ENCODE results near the gene PDE3A.

PDE3A gene

GRCh38 chr12:20576528-20576927, 208.2 kb downstream of the PDE3A start:
- H3K4me3 Mint-ChIP-seq, result no peak overlapping the region
- H3K9me3 Mint-ChIP-seq, result no peaks in the 10 kb centered on the region
- no peaks in the 10 kb centered on the region for H3K36me3 Mint-ChIP-seq (ENCODE audit: low read depth)
- TF ChIP-seq CTCF (IDR thresholded peaks at IDR 0.05), result no peak
- H3K27me3 Mint-ChIP-seq (ENCODE audit: low read depth, poor library complexity), result peaks cover 7% of the 10 kb centered on the region
- no peaks in the 10 kb centered on the region for H3K4me1 Mint-ChIP-seq
- no peak overlapping the region for H3K27ac Mint-ChIP-seq
- no peak for DNase-seq

- no peaks in the 10 kb centered on the region for H3K4me1 Mint-ChIP-seq
- no peak overlapping the region for H3K27ac Mint-ChIP-seq
- no peak for TF ChIP-seq CTCF (IDR thresholded peaks at IDR 0.05)
- H3K4me3 Mint-ChIP-seq, result no peak overlapping the region
- no peaks in the 10 kb centered on the region for H3K36me3 Mint-ChIP-seq (ENCODE audit: low read depth)
- DNase-seq, result no peak
- peaks cover 7% of the 10 kb centered on the region for H3K27me3 Mint-ChIP-seq (ENCODE audit: low read depth, poor library complexity)
- H3K9me3 Mint-ChIP-seq, result no peaks in the 10 kb centered on the region
Observed at GRCh38 chr12:20577054-20577453, 208.7 kb downstream of the PDE3A start.

- H3K36me3 Mint-ChIP-seq (ENCODE audit: low read depth), result no peaks in the 10 kb centered on the region
- no peaks in the 10 kb centered on the region for H3K4me1 Mint-ChIP-seq
- H3K4me3 Mint-ChIP-seq, result no peak overlapping the region
- no peak for TF ChIP-seq CTCF (IDR thresholded peaks at IDR 0.05)
- no peaks in the 10 kb centered on the region for H3K9me3 Mint-ChIP-seq
- H3K27ac Mint-ChIP-seq, result no peak overlapping the region
- no peak for DNase-seq
- H3K27me3 Mint-ChIP-seq (ENCODE audit: low read depth, poor library complexity), result peaks cover 7% of the 10 kb centered on the region
Observed at GRCh38 chr12:20578142-20578541, 209.8 kb downstream of the PDE3A start.

- Mint-ChIP-seq H3K4me3 (no peak overlapping the region), H3K27me3 (ENCODE audit: low read depth, poor library complexity) (peaks cover 10% of the 10 kb centered on the region), H3K27ac (no peak overlapping the region), H3K9me3 (no peaks in the 10 kb centered on the region), H3K36me3 (ENCODE audit: low read depth) (no peaks in the 10 kb centered on the region), H3K4me1 (peaks cover 10% of the 10 kb centered on the region)
- TF ChIP-seq CTCF (IDR thresholded peaks at IDR 0.05), result no peak
- no peak for DNase-seq
Observed at GRCh38 chr12:20585055-20585625, 216.8 kb downstream of the PDE3A start.

- Mint-ChIP-seq H3K27me3 (ENCODE audit: low read depth, poor library complexity) (peaks cover 12% of the 10 kb centered on the region), H3K27ac (no peak overlapping the region), H3K9me3 (no peaks in the 10 kb centered on the region), H3K4me1 (peaks cover 10% of the 10 kb centered on the region), H3K4me3 (no peak overlapping the region), H3K36me3 (ENCODE audit: low read depth) (no peaks in the 10 kb centered on the region)
- TF ChIP-seq CTCF (IDR thresholded peaks at IDR 0.05), result no peak
- no peak for DNase-seq
Observed at GRCh38 chr12:20585913-20586312, 217.6 kb downstream of the PDE3A start.

- no peak for TF ChIP-seq CTCF (IDR thresholded peaks at IDR 0.05)
- peak overlapping the region; percentile 45 for H3K27ac Mint-ChIP-seq
- DNase-seq, result no peak
Observed at GRCh38 chr12:20588042-20588441, 219.7 kb downstream of the PDE3A start.

More at GRCh38 chr12:20588042-20588441, 219.7 kb downstream of the PDE3A start:
- no peaks in the 10 kb centered on the region for H3K9me3 Mint-ChIP-seq
- no peak overlapping the region for H3K4me3 Mint-ChIP-seq
- H3K36me3 Mint-ChIP-seq (ENCODE audit: low read depth), result no peaks in the 10 kb centered on the region
- peaks cover 25% of the 10 kb centered on the region for H3K4me1 Mint-ChIP-seq
- peaks cover 12% of the 10 kb centered on the region for H3K27me3 Mint-ChIP-seq (ENCODE audit: low read depth, poor library complexity)
